Activated CD8-positive, alpha-beta T cell treated with anti-CD3 and anti-CD28 coated beads for 36 hours (primary cell): ENCODE results near the gene LCT. TPM values are rescaled to one million over a fixed set of nuclear protein-coding genes. Genes with fewer than 3 reads are reported as not detected.
"Not testable (repeated sequence)": the region's sequence is repeated elsewhere in the genome, so short reads cannot be mapped to it uniquely, and the experiment has no call there.

Experiments used
- ATAC-seq: fragments of 200-7000 bp; cut with Tn5 transposase; one replicate; pipeline ENCODE4 v1.10.0; 2021; ENCODE audit warnings: mild to moderate bottlenecking, moderate library complexity
- CTCF ChIA-PET: fragments of 350-600 bp; sonication (Branson Sonifier 250); formaldehyde crosslinking; loops from one replicate; lab custom pipeline; 2021; ENCODE audit warnings: antibody characterized with exemption; lab: Charles Lee
- POLR2A ChIA-PET: fragments of 350-600 bp; sonication (Branson Sonifier 250); formaldehyde crosslinking; loops from one replicate; lab custom pipeline; 2021; ENCODE audit warnings: antibody characterized with exemption; lab: Charles Lee
- DNase-seq: peaks from one replicate; pipeline ENCODE4 v3.0.0-alpha.2; 2020
- H3K27ac Mint-ChIP-seq: one replicate; pipeline ENCODE4 v1.8.0; 2021; ENCODE audit warnings: mild to moderate bottlenecking, mixed read lengths
- H3K27me3 Mint-ChIP-seq: one replicate; pipeline ENCODE4 v1.8.0; 2021; ENCODE audit warnings: mixed read lengths
- H3K36me3 Mint-ChIP-seq: one replicate; pipeline ENCODE4 v1.8.0; 2021; ENCODE audit warnings: low read depth, mixed read lengths
- H3K4me1 Mint-ChIP-seq: one replicate; pipeline ENCODE4 v1.8.0; 2021; ENCODE audit warnings: low read depth, mixed read lengths
- H3K4me3 Mint-ChIP-seq: one replicate; pipeline ENCODE4 v1.8.0; 2021; ENCODE audit warnings: mild to moderate bottlenecking, moderate library complexity, mixed read lengths
- H3K9me3 Mint-ChIP-seq: one replicate; pipeline ENCODE4 v1.8.0; 2021; ENCODE audit warnings: mixed read lengths
- intact Hi-C: fragments of 100-400 bp; cut with micrococcal nuclease; formaldehyde crosslinking; loops from one replicate; pipeline ENCODE4 v1.10.0; 2022
- total RNA-seq, 2 experiments: library from RNA; stranded (reverse); gene quantifications; one replicate each; pipeline ENCODE4 v1.2.3, GENCODE V29; 2021
- TF ChIP-seq, protein P1 (sequence below): fragments of 200-600 bp; IDR thresholded peaks from one replicate; pipeline ENCODE4 v1.8.0; 2022; ENCODE audit warnings: antibody characterized with exemption, mild to moderate bottlenecking

LCT gene
- total RNA-seq, 2 experiments from 2014 or later = 0.11 to 0.29 TPM

DNA sequence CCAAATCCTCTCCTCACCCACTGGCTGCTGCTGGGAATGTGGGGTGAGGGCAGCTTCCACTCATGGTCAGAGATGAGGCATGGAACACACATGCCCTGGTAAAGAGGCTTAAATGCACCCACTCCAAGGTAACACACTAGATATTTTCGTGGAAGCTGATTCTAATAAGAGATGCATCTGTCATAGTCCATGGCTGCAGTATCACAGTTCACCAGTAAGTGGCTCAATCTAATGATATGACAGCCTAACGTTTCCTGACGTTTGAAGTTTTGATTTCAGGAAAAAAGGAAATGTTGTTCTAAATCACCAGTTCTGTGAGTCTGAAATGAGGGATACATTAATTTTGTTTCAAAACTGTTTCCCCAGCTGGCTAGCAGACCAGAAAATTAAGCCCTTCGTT is 38.2 kb downstream of the LCT start:
- POLR2A ChIA-PET = interaction anchor here (0.6 to 1.5 kb wide), 2 partner anchors 16 to 78 kb away, joined by 3 to 6 read pairs; partner anchors contain the start of gene MCM6
- ATAC-seq = no peak

DNA sequence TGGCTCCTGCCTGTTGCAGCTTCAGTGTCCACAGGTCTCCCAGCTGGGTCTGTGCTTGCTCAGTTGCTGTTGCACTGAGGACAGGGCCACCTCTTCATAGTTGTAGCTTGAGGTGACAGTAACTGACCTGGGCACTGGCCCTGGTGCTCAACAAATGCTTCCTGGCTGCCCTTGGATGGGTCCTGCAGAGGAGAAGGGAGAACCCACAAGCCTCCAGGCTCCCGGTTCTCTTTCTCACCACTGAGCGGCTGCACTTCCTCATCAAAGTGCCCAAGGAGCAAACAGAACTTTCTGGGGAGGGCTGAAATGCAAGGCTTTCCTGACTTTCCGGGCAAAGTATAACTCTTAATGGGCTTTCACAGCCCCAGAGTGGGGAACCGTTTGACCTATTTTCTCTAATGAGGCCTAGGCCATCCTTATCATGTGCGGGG is 38.7 kb downstream of the LCT start:
- Mint-ChIP-seq H3K27ac (peak overlapping the region; percentile 9), H3K4me1 (peaks cover 18% of the 10 kb centered on the region), H3K9me3 (peaks cover 20% of the 10 kb centered on the region), H3K4me3 (no peak overlapping the region), H3K36me3 (peaks cover 15% of the 10 kb centered on the region), H3K27me3 (no peaks in the 10 kb centered on the region)
- intact Hi-C loops = no loop called here
- ATAC-seq (no peak), DNase-seq (no peak)
- POLR2A ChIA-PET = interaction anchor here (0.9 to 1.5 kb wide), 3 partner anchors 14 to 72 kb away, joined by 3 to 6 read pairs (median 3); no protein-coding TSS in a partner anchor
- TF ChIP-seq, protein P1, sequence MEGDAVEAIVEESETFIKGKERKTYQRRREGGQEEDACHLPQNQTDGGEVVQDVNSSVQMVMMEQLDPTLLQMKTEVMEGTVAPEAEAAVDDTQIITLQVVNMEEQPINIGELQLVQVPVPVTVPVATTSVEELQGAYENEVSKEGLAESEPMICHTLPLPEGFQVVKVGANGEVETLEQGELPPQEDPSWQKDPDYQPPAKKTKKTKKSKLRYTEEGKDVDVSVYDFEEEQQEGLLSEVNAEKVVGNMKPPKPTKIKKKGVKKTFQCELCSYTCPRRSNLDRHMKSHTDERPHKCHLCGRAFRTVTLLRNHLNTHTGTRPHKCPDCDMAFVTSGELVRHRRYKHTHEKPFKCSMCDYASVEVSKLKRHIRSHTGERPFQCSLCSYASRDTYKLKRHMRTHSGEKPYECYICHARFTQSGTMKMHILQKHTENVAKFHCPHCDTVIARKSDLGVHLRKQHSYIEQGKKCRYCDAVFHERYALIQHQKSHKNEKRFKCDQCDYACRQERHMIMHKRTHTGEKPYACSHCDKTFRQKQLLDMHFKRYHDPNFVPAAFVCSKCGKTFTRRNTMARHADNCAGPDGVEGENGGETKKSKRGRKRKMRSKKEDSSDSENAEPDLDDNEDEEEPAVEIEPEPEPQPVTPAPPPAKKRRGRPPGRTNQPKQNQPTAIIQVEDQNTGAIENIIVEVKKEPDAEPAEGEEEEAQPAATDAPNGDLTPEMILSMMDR = no peak
- CTCF ChIA-PET = interaction anchor here (0.7 to 6.3 kb wide), 26 partner anchors 13 to 794 kb away, joined by 3 to 145 read pairs (median 10); partner anchors contain the start of genes MCM6 and UBXN4

More for the DNA sequence above, 38.2 kb downstream of the LCT start:
- no peak for DNase-seq
- Mint-ChIP-seq H3K36me3 (peaks cover 15% of the 10 kb centered on the region), H3K4me1 (peaks cover 16% of the 10 kb centered on the region), H3K27me3 (no peaks in the 10 kb centered on the region), H3K9me3 (peaks cover 20% of the 10 kb centered on the region), H3K4me3 (no peak overlapping the region), H3K27ac (no peak overlapping the region)
- TF ChIP-seq, protein P1 = peak; percentile 60
- CTCF ChIA-PET = interaction anchor here (0.7 to 6.3 kb wide), 23 partner anchors 9 to 794 kb away, joined by 3 to 145 read pairs (median 10); partner anchors contain the start of gene UBXN4
- intact Hi-C loops = no loop called here

DNA sequence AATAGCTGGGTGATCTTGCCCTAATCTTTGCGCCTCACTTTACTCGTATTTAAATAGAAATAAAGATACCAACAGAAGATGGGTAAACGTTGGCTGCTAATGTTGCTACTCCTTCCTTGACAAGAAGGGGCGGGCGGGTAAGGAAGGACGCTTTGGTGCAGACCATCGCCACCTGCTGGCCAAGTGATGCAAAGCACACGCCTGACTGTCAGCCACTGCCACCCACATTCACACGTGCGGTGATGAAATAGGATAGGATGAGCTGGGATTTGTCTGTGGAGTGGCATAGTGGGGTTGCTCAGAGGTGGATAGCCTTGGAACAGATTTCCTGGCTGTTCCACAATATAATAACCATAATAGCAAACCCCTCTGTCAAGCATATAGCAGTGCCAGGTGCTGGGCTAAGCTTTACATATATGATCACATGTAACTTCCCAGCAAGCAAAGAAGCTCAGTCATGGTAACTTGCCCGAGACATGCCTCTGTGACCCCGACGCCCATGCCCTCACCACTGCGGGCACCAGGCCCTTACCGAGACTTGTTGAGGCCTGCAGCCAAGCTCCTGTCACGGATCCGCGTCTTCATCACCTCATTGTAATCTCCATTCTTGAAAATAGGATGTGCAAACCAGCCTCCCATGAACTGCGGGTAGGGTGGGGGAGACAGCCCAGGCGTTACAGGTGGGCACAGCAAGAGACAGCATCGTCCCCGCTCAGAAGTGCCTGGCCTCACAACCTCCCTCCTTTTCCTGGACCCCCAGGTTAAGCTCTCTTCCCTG is 39.3 kb downstream of the LCT start:
- ATAC-seq (peak; percentile 80), DNase-seq (peak; percentile 90)
- intact Hi-C loops = no loop called here
- TF ChIP-seq, protein P1 = peak; percentile 92
- Mint-ChIP-seq H3K4me1 (peaks cover 24% of the 10 kb centered on the region), H3K27me3 (no peaks in the 10 kb centered on the region), H3K4me3 (no peak overlapping the region), H3K9me3 (peaks cover 20% of the 10 kb centered on the region), H3K27ac (peak overlapping the region; percentile 9), H3K36me3 (peaks cover 15% of the 10 kb centered on the region)
- ChIA-PET CTCF (interaction anchor here (0.7 to 6.3 kb wide), 36 partner anchors 13 to 809 kb away, joined by 3 to 145 read pairs (median 6); partner anchors contain the start of genes MCM6 and UBXN4), POLR2A (interaction anchor here (0.8 to 1.5 kb wide), 5 partner anchors 15 to 78 kb away, joined by 3 to 6 read pairs (median 3); no protein-coding TSS in a partner anchor)

DNA sequence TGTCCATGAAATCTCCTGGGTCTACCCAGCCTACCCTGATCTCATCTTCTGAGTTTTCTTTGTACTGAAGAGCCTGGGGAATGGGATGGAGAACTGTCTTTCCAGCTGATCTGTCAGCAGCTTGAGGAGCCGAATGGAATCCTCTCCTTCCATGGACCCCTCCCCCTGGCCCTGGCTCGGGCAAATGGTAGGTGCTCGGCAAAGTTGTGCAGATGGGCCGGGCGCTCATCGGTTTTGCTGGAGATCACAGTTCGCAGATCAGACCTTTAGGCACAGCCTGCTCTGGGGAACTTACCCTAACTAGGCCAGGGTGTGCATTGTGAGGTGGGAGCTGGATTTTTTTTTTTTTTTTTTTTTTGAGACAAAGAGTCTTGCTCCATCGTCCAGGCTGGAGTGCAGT is 40.4 kb downstream of the LCT start:
- ChIA-PET CTCF (interaction anchor here (1.0 to 6.3 kb wide), 23 partner anchors 12 to 808 kb away, joined by 3 to 145 read pairs (median 8); no protein-coding TSS in a partner anchor), POLR2A (interaction anchor here (0.9 kb wide), 1 partner anchor 79 kb away, joined by 4 read pairs; no protein-coding TSS in a partner anchor)
- intact Hi-C loops = no loop called here
- H3K36me3 Mint-ChIP-seq = peaks cover 15% of the 10 kb centered on the region
- DNase-seq (no peak), ATAC-seq (no peak)
- H3K27ac Mint-ChIP-seq = no peak overlapping the region
- no peak overlapping the region for H3K4me3 Mint-ChIP-seq
- peaks cover 16% of the 10 kb centered on the region for H3K9me3 Mint-ChIP-seq
- H3K4me1 Mint-ChIP-seq = peaks cover 34% of the 10 kb centered on the region
- no peaks in the 10 kb centered on the region for H3K27me3 Mint-ChIP-seq
- TF ChIP-seq, protein P1 = no peak

DNA sequence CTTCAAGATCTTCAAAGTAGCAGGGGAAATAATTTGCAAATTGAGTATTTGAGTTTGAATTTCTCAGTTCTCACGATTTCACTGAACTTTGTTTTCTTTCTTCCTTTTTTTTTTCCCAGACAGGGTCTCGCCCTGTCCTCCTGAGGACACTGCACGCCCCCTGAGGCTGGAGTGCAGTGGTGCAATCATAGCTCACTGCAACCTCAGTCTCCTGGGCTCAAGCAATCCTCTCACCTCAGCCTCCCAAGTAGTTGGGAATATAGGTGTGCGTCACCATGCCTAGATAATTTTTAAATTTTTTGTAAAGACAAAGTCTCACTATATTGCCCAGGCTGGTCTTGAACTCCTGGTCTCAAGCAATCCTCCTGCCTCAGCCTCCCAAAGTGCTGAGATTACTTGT is 41.3 kb downstream of the LCT start:
- intact Hi-C loops, H3K27ac Mint-ChIP-seq, DNase-seq, POLR2A ChIA-PET, H3K9me3 Mint-ChIP-seq, ATAC-seq, H3K4me3 Mint-ChIP-seq, H3K36me3 Mint-ChIP-seq, H3K27me3 Mint-ChIP-seq: not testable (repeated sequence)
- CTCF ChIA-PET = interaction anchor here (4.4 to 6.3 kb wide), 3 partner anchors 11 to 39 kb away, joined by 20 to 145 read pairs (median 86); no protein-coding TSS in a partner anchor
- H3K4me1 Mint-ChIP-seq = peaks cover 34% of the 10 kb centered on the region
